ENCODE data around the gene RFPL4AL1. TPM values are rescaled to one million over a fixed set of nuclear protein-coding genes. Genes with fewer than 3 reads are reported as not detected.

Gene RFPL4AL1
- total RNA-seq, 1 experiment from 2014 or later = not detected

DNA sequence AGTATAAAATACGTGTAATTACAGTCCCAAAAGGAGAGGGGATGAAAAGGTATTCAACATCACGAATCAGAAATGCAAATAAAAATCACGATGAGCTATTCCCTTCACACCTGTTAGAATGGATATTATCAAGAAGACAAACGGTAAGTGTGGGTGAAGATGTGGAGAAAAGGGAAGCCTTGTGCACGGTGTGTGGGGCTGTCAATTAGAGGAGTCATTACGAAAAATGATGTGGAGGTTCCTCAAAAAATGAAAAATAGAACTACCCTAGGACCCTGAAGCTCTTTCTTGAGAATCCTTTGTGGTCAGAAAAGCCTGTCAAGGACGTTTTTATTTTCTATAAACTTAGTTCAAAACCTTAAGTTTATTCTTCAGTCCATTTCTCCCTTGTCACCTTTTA is 43.5 kb downstream of the RFPL4AL1 start:
- RAD21 ChIA-PET (ENCODE audit: low non-redundant PET in 1 of 2, low total read pairs in 2 of 2, uncharacterized antibody in 2 of 2, unreplicated experiment in 2 of 2) = no interaction called here
- H3K9ac ChIP-seq (ENCODE audit: low read length) = no peak overlapping the region
- H3K27ac ChIP-seq (ENCODE audit: low read depth, low read length) = no peak overlapping the region
- POLR2A ChIA-PET = no interaction called here
- no peak overlapping the region for H2AFZ ChIP-seq (ENCODE audit: low read depth, low read length, poor library complexity, severe bottlenecking)
- no peaks in the 10 kb centered on the region for H3K9me2 ChIP-seq (ENCODE audit: insufficient read depth)
- ATAC-seq (no peak), DNase-seq (ENCODE audit: low read depth, low spot score) (no peak)
- no peaks in the 10 kb centered on the region for H3K36me3 ChIP-seq (ENCODE audit: control insufficient read depth in 1 of 2, insufficient read depth in 2 of 2, low read length in 2 of 2)
- H3K4me1 ChIP-seq (ENCODE audit: control insufficient read depth in 1 of 2, insufficient read depth in 2 of 2, low read length in 2 of 2) = peaks cover 0 to 7% of the 10 kb centered on the region in 2 experiments; a peak in 2 of 4 replicates
- H3K4me2 ChIP-seq (ENCODE audit: low read length) = no peak overlapping the region
- no peak overlapping the region for H3K4me3 ChIP-seq (replicated peaks in 1 of 2; ENCODE audit: low read depth in 1 of 2, low read length in 2 of 2)
- TF ChIP-seq, protein P1, sequence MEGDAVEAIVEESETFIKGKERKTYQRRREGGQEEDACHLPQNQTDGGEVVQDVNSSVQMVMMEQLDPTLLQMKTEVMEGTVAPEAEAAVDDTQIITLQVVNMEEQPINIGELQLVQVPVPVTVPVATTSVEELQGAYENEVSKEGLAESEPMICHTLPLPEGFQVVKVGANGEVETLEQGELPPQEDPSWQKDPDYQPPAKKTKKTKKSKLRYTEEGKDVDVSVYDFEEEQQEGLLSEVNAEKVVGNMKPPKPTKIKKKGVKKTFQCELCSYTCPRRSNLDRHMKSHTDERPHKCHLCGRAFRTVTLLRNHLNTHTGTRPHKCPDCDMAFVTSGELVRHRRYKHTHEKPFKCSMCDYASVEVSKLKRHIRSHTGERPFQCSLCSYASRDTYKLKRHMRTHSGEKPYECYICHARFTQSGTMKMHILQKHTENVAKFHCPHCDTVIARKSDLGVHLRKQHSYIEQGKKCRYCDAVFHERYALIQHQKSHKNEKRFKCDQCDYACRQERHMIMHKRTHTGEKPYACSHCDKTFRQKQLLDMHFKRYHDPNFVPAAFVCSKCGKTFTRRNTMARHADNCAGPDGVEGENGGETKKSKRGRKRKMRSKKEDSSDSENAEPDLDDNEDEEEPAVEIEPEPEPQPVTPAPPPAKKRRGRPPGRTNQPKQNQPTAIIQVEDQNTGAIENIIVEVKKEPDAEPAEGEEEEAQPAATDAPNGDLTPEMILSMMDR (IDR thresholded peaks at IDR 0.05 in 2 of 3, conservative IDR thresholded peaks at IDR 0.05 in 1 of 3; ENCODE audit: borderline replicate concordance in 1 of 3, insufficient read depth in 1 of 3, low read depth in 2 of 3, low read length in 2 of 3) = no peak
- TF ChIP-seq JUND (IDR thresholded peaks at IDR 0.05) (no peak), POLR2AphosphoS5 (IDR thresholded peaks at IDR 0.05; ENCODE audit: low read depth, low read length) (no peak), YY1 (IDR thresholded peaks at IDR 0.05; ENCODE audit: extremely low read depth, insufficient replicate concordance, low read depth, low read length) (no peak), SIN3A (IDR thresholded peaks at IDR 0.05; ENCODE audit: low read depth) (no peak), ZNF274 (IDR thresholded peaks at IDR 0.05; ENCODE audit: low read depth, low read length) (no peak), CBX3 (IDR thresholded peaks at IDR 0.05; ENCODE audit: low read depth) (no peak), EZH2phosphoT487 (IDR thresholded peaks at IDR 0.05; ENCODE audit: borderline replicate concordance) (no peak), EZH2 (IDR thresholded peaks at IDR 0.05) (no peak), EGR1 (IDR thresholded peaks at IDR 0.05; ENCODE audit: low read depth) (no peak), ZFX (IDR thresholded peaks at IDR 0.05) (no peak), FOSL1 (IDR thresholded peaks at IDR 0.05; ENCODE audit: low read depth) (no peak), POLR2A (IDR thresholded peaks at IDR 0.05; ENCODE audit: borderline replicate concordance, extremely low read depth, insufficient read depth, insufficient read length) (no peak), SRF (IDR thresholded peaks at IDR 0.05; ENCODE audit: low read depth) (no peak)
- TF ChIP-seq, protein P2, sequence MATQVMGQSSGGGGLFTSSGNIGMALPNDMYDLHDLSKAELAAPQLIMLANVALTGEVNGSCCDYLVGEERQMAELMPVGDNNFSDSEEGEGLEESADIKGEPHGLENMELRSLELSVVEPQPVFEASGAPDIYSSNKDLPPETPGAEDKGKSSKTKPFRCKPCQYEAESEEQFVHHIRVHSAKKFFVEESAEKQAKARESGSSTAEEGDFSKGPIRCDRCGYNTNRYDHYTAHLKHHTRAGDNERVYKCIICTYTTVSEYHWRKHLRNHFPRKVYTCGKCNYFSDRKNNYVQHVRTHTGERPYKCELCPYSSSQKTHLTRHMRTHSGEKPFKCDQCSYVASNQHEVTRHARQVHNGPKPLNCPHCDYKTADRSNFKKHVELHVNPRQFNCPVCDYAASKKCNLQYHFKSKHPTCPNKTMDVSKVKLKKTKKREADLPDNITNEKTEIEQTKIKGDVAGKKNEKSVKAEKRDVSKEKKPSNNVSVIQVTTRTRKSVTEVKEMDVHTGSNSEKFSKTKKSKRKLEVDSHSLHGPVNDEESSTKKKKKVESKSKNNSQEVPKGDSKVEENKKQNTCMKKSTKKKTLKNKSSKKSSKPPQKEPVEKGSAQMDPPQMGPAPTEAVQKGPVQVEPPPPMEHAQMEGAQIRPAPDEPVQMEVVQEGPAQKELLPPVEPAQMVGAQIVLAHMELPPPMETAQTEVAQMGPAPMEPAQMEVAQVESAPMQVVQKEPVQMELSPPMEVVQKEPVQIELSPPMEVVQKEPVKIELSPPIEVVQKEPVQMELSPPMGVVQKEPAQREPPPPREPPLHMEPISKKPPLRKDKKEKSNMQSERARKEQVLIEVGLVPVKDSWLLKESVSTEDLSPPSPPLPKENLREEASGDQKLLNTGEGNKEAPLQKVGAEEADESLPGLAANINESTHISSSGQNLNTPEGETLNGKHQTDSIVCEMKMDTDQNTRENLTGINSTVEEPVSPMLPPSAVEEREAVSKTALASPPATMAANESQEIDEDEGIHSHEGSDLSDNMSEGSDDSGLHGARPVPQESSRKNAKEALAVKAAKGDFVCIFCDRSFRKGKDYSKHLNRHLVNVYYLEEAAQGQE (IDR thresholded peaks at IDR 0.05; ENCODE audit: low read depth) = no peak
- TF ChIP-seq, protein P3, sequence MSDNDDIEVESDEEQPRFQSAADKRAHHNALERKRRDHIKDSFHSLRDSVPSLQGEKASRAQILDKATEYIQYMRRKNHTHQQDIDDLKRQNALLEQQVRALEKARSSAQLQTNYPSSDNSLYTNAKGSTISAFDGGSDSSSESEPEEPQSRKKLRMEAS (IDR thresholded peaks at IDR 0.05) = no peak
- TF ChIP-seq, protein P4, sequence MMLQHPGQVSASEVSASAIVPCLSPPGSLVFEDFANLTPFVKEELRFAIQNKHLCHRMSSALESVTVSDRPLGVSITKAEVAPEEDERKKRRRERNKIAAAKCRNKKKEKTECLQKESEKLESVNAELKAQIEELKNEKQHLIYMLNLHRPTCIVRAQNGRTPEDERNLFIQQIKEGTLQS (IDR thresholded peaks at IDR 0.05) = no peak
- no peaks in the 10 kb centered on the region for H3K9me3 ChIP-seq (ENCODE audit: control insufficient read depth in 1 of 2, insufficient read depth in 1 of 2, low read depth in 1 of 2, low read length in 2 of 2)
- no peaks in the 10 kb centered on the region for H4K20me1 ChIP-seq (ENCODE audit: insufficient read depth)
- CTCF ChIA-PET = interaction anchor here (1.0 to 1.7 kb wide), 3 partner anchors 35 to 141 kb away, joined by 3 to 4 read pairs (median 3); no protein-coding TSS in a partner anchor
- H3K79me2 ChIP-seq (ENCODE audit: insufficient read depth, low read length) = no peaks in the 10 kb centered on the region
- BruUV-seq (replicated peaks) = no TSS peak
- no peaks in the 10 kb centered on the region for H3K27me3 ChIP-seq (ENCODE audit: insufficient read depth, low read length)
- intact Hi-C loops (cut with micrococcal nuclease) = loop anchor here (5.0 kb wide), 1 partner anchor 180 kb away; no protein-coding TSS in a partner anchor
